Measurements from ENCODE around the gene NRGN.

- TF ChIP-seq, protein P1, sequence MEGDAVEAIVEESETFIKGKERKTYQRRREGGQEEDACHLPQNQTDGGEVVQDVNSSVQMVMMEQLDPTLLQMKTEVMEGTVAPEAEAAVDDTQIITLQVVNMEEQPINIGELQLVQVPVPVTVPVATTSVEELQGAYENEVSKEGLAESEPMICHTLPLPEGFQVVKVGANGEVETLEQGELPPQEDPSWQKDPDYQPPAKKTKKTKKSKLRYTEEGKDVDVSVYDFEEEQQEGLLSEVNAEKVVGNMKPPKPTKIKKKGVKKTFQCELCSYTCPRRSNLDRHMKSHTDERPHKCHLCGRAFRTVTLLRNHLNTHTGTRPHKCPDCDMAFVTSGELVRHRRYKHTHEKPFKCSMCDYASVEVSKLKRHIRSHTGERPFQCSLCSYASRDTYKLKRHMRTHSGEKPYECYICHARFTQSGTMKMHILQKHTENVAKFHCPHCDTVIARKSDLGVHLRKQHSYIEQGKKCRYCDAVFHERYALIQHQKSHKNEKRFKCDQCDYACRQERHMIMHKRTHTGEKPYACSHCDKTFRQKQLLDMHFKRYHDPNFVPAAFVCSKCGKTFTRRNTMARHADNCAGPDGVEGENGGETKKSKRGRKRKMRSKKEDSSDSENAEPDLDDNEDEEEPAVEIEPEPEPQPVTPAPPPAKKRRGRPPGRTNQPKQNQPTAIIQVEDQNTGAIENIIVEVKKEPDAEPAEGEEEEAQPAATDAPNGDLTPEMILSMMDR (IDR thresholded peaks at IDR 0.05 in 8 of 11, conservative IDR thresholded peaks at IDR 0.05 in 3 of 11), result no peak
- TF ChIP-seq POLR2A (IDR thresholded peaks at IDR 0.05), result no peak
These were observed 22.3 kb upstream of the NRGN start for GRCh38 chr11:124717421-124717785.
